Measurements from ENCODE around the gene JARID2.

Gene JARID2

GRCh38 chr6:15338476-15338875, 92.6 kb downstream of the JARID2 start:
- DNase-seq, result peak in 1 of 2 donors; percentile 54

- DNase-seq, result no peak
Measured at GRCh38 chr6:15339081-15339480, 93.2 kb downstream of the JARID2 start.

GRCh38 chr6:15340105-15340601, 94.3 kb downstream of the JARID2 start:
- DNase-seq, result no peak

- peak; percentile 49 to 50 for DNase-seq
Measured at GRCh38 chr6:15340775-15341174, 94.9 kb downstream of the JARID2 start.

GRCh38 chr6:15341311-15342001, 95.6 kb downstream of the JARID2 start:
- DNase-seq, result peak in 1 of 2 donors; percentile 33

- DNase-seq, result no peak
Measured at GRCh38 chr6:15342114-15342513, 96.2 kb downstream of the JARID2 start.

- peak in 1 of 2 donors; percentile 37 for DNase-seq
Measured at GRCh38 chr6:15343490-15344191, 97.8 kb downstream of the JARID2 start.

GRCh38 chr6:15344192-15344519, 98.3 kb downstream of the JARID2 start:
- peak; percentile 45 to 79 for DNase-seq

- DNase-seq, result peak in 1 of 2 donors; percentile 46
Measured at GRCh38 chr6:15344831-15345230, 99.0 kb downstream of the JARID2 start.

- DNase-seq, result no peak
Measured at GRCh38 chr6:15346315-15346714, 100.4 kb downstream of the JARID2 start.

- DNase-seq, result no peak
Measured at GRCh38 chr6:15348528-15348927, 102.7 kb downstream of the JARID2 start.

GRCh38 chr6:15349379-15349778, 103.5 kb downstream of the JARID2 start:
- no peak for DNase-seq

GRCh38 chr6:15350386-15351083, 104.7 kb downstream of the JARID2 start:
- peak; percentile 46 to 58 for DNase-seq

GRCh38 chr6:15351631-15352030, 105.8 kb downstream of the JARID2 start:
- DNase-seq, result peak in 1 of 2 donors; percentile 39

GRCh38 chr6:15352220-15352619, 106.4 kb downstream of the JARID2 start:
- DNase-seq, result peak; percentile 53 to 75

- peak; percentile 51 to 71 for DNase-seq
Measured at GRCh38 chr6:15352845-15353244, 107.0 kb downstream of the JARID2 start.

- no peak for DNase-seq
Measured at GRCh38 chr6:15355683-15356099, 109.8 kb downstream of the JARID2 start.

GRCh38 chr6:15356179-15356578, 110.3 kb downstream of the JARID2 start:
- peak in 1 of 2 donors; percentile 30 for DNase-seq

- no peak for DNase-seq
Measured at GRCh38 chr6:15356937-15357336, 111.1 kb downstream of the JARID2 start.

- no peak for DNase-seq
Measured at GRCh38 chr6:15357782-15358181, 111.9 kb downstream of the JARID2 start.

GRCh38 chr6:15358579-15359327, 112.9 kb downstream of the JARID2 start:
- no peak for DNase-seq

- DNase-seq, result no peak
Measured at GRCh38 chr6:15359335-15359862, 113.5 kb downstream of the JARID2 start.

GRCh38 chr6:15360300-15360699, 114.4 kb downstream of the JARID2 start:
- no peak for DNase-seq

Measured in inflammatory macrophage treated with lipopolysaccharide for 1 hour (primary cell).